Caco-2 (cell line): ENCODE results near the gene CDC6. TPM values are rescaled to one million over a fixed set of nuclear protein-coding genes. Genes with fewer than 3 reads are reported as not detected.

ENCODE experiments used
- BruUV-seq: library from RNA; stranded (reverse); fragments of 400-500 nt; replicated peaks from 2 replicates; lab custom pipeline; 2021; lab: Mats Ljungman, UMichigan
- CTCF ChIA-PET: fragments of 300-600 bp; sonication (Branson Sonifier 250); formaldehyde crosslinking; loops from one replicate; lab custom pipeline; 2022; ENCODE audit warnings: antibody characterized with exemption; lab: Charles Lee
- POLR2A ChIA-PET: fragments of 300-600 bp; sonication (Branson Sonifier 250); formaldehyde crosslinking; loops from one replicate; lab custom pipeline; 2022; ENCODE audit warnings: antibody characterized with exemption; lab: Charles Lee
- DNase-seq, 2 experiments: peaks; one replicate each; pipeline versions ENCODE4 v3.0.0 to v3.0.0-alpha.2; 2020 to 2022
- H3K27me3 ChIP-seq: replicated peaks from 2 replicates; pipeline ENCODE4 v1.6.0; 2011; ENCODE audit warnings: low read length; ENCODE audit not compliant: control insufficient read depth, insufficient read depth
- H3K36me3 ChIP-seq: 2 replicates; pipeline ENCODE4 v1.5.1; 2011; ENCODE audit warnings: low read length; ENCODE audit not compliant: control insufficient read depth, insufficient read depth
- H3K4me1 ChIP-seq: fragments of 250-450 bp; sonication (Bioruptor Pico); 2 replicates; pipeline ENCODE4 v1.5.1; 2020; ENCODE audit warnings: mild to moderate bottlenecking
- H3K4me3 ChIP-seq: 2 replicates; pipeline ENCODE4 v1.5.1; 2011; ENCODE audit warnings: low read depth, mild to moderate bottlenecking, control low read depth, low read length
- H3K9me3 ChIP-seq: fragments of 250-450 bp; sonication (Bioruptor Pico); 2 replicates; pipeline ENCODE4 v1.5.1; 2020; ENCODE audit warnings: mild to moderate bottlenecking, moderate library complexity
- H3K27ac Mint-ChIP-seq: one replicate; pipeline ENCODE4 v1.8.0; 2022; ENCODE audit warnings: mixed read lengths; ENCODE audit not compliant: unreplicated experiment
- H3K27me3 Mint-ChIP-seq: one replicate; pipeline ENCODE4 v1.8.0; 2022; ENCODE audit warnings: mixed read lengths; ENCODE audit not compliant: insufficient read depth, unreplicated experiment
- H3K36me3 Mint-ChIP-seq: one replicate; pipeline ENCODE4 v1.8.0; 2022; ENCODE audit warnings: mild to moderate bottlenecking, mixed read lengths; ENCODE audit not compliant: insufficient read depth, unreplicated experiment
- H3K4me1 Mint-ChIP-seq: one replicate; pipeline ENCODE4 v1.8.0; 2022; ENCODE audit warnings: low read depth, mixed read lengths; ENCODE audit not compliant: unreplicated experiment
- H3K4me3 Mint-ChIP-seq: one replicate; pipeline ENCODE4 v1.8.0; 2022; ENCODE audit warnings: mild to moderate bottlenecking, moderate library complexity, mixed read lengths; ENCODE audit not compliant: unreplicated experiment
- H3K9me3 Mint-ChIP-seq: one replicate; pipeline ENCODE4 v1.8.0; 2022; ENCODE audit warnings: mixed read lengths; ENCODE audit not compliant: unreplicated experiment
- intact Hi-C: fragments of 100-400 bp; cut with micrococcal nuclease; formaldehyde crosslinking; loops from one replicate; pipeline ENCODE4 v1.10.0; 2022; ENCODE audit not compliant: unreplicated experiment
- total RNA-seq: library from RNA; stranded (reverse); gene quantifications from 2 replicates; pipeline ENCODE4 v1.2.3, GENCODE V29; 2022
- TF ChIP-seq, protein P1 (sequence below), 2 experiments: fragments of 200-600 bp in 1 of 2; IDR thresholded peaks; 1 replicate in 1 of 2; 2 replicates in 1 of 2; pipeline versions ENCODE4 v1.5.1 to v1.8.0; 2011 to 2022; ENCODE audit warnings: antibody characterized with exemption in 1 of 2, control low read depth in 1 of 2, inconsistent platforms in 1 of 2, low read depth in 1 of 2, low read length in 1 of 2, mild to moderate bottlenecking in 1 of 2, moderate library complexity in 1 of 2; ENCODE audit not compliant: insufficient read depth in 1 of 2, severe bottlenecking in 1 of 2, unreplicated experiment in 1 of 2

The CDC6 gene
- total RNA-seq, 1 experiment from 2014 or later, result 96.4 TPM

DNA sequence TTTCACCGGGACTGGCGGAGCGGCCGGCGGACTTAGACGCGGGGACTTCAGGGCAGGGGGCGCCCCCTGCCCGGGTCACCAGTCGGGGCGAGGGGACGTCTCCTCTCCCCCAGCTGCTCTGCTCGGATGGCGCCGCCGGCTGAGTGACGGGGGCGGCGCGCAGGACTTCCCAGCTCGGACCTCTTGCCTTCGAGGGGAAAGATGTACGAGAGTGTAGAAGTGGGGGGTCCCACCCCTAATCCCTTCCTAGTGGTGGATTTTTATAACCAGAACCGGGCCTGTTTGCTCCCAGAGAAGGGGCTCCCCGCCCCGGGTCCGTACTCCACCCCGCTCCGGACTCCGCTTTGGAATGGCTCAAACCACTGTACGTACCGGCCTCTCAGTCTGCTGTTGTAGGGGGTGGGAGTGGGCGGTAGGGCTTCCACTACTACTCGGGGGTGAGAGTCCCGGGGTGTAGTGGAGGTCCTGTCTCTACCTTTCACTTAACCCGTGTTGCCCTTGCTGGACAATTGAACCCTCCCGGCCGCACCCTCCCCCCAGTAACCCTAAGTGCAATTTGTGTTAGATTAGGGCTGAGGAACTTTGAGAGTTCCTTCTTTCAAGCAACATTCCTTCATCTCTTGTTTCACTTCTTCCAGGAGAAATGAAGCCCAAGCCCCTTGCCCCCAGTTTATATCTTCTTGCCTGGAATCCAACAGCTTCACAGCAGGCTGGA, 55.0 kb downstream of the CDC6 start:
- Mint-ChIP-seq H3K36me3 (peaks cover 41% of the 10 kb centered on the region), H3K4me3 (peak overlapping the region; percentile 89), H3K9me3 (no peaks in the 10 kb centered on the region), H3K27me3 (no peaks in the 10 kb centered on the region), H3K4me1 (peaks cover 37% of the 10 kb centered on the region), H3K27ac (peak overlapping the region; percentile 50)
- Histone ChIP-seq H3K4me3 (peak overlapping the region; percentile 80), H3K4me1 (peaks cover 43% of the 10 kb centered on the region), H3K9me3 (no peaks in the 10 kb centered on the region), H3K36me3 (no peaks in the 10 kb centered on the region), H3K27me3 (no peaks in the 10 kb centered on the region)
- intact Hi-C loops, result no loop called here
- ChIA-PET CTCF (interaction anchor here (0.7 to 2.4 kb wide), 5 partner anchors 13 to 75 kb away, joined by 3 to 13 read pairs (median 4); partner anchors contain the start of gene TOP2A), POLR2A (no interaction called here)
- no peak for DNase-seq
- BruUV-seq, result no TSS peak
- TF ChIP-seq, protein P1, sequence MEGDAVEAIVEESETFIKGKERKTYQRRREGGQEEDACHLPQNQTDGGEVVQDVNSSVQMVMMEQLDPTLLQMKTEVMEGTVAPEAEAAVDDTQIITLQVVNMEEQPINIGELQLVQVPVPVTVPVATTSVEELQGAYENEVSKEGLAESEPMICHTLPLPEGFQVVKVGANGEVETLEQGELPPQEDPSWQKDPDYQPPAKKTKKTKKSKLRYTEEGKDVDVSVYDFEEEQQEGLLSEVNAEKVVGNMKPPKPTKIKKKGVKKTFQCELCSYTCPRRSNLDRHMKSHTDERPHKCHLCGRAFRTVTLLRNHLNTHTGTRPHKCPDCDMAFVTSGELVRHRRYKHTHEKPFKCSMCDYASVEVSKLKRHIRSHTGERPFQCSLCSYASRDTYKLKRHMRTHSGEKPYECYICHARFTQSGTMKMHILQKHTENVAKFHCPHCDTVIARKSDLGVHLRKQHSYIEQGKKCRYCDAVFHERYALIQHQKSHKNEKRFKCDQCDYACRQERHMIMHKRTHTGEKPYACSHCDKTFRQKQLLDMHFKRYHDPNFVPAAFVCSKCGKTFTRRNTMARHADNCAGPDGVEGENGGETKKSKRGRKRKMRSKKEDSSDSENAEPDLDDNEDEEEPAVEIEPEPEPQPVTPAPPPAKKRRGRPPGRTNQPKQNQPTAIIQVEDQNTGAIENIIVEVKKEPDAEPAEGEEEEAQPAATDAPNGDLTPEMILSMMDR (IDR thresholded peaks at IDR 0.05; ENCODE audit: insufficient read depth in 1 of 2, low read depth in 1 of 2, low read length in 1 of 2, severe bottlenecking in 1 of 2, unreplicated experiment in 1 of 2), result peak in 1 of 2 experiments; percentile 19

DNA sequence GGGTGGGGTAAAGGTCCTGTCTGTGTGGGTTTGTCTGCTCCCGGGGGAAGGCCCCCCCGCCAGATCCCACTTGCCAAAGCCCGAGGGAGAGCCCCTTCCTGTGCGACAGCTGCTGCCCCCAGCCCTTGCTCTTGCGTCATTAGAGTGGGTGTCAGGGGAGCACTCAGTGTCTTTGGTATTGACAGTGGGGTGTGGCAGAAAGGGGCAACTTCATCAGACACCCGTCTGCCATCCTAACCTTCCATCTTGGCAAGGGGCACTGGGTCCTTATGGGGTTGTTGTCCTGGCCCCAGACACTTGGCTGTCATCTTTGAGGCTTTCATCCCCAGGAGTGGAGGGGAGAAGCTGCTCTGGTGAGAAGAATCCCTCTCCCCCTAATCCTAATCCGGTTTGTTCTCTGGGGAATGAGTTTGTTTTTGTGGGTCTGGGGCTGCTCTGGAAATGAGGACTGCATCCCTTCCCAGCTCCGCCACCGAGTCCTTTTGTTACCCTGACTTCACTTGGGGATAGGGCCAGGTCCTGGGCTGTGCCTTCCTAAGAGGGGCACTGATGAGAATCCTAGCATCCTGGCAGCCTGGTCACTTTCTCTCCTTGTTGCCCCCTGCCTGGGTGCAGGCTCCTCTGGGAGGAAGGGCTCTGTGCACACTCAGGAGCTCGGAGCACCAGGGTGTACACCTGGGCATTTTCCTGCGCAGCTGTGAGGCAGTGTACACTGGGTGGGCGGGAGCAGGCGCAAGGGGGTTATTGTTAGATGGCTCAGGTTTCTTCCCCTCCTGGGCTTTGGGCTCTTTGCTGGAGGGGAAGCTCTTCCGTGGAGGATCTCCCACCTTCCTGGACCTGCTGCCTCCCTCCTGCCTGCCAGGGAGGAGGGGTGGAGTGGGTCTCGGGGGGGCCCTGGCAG, 55.8 kb downstream of the CDC6 start:
- Mint-ChIP-seq H3K36me3 (peaks cover 41% of the 10 kb centered on the region), H3K4me1 (peaks cover 37% of the 10 kb centered on the region), H3K4me3 (peak overlapping the region; percentile 89), H3K9me3 (no peaks in the 10 kb centered on the region), H3K27ac (peak overlapping the region; percentile 50), H3K27me3 (no peaks in the 10 kb centered on the region)
- TF ChIP-seq, protein P1 (IDR thresholded peaks at IDR 0.05; ENCODE audit: insufficient read depth in 1 of 2, low read depth in 1 of 2, low read length in 1 of 2, severe bottlenecking in 1 of 2, unreplicated experiment in 1 of 2), result no peak
- no peaks in the 10 kb centered on the region for H3K9me3 ChIP-seq
- CTCF ChIA-PET, result interaction anchor here (2.9 kb wide), 1 partner anchor 12 kb away, joined by 39 read pairs; no protein-coding TSS in a partner anchor
- H3K4me1 ChIP-seq, result peaks cover 43% of the 10 kb centered on the region
- POLR2A ChIA-PET, result interaction anchor here (0.5 kb wide), 1 partner anchor 38 kb away, joined by 3 read pairs; no protein-coding TSS in a partner anchor
- no peak for DNase-seq
- intact Hi-C loops, result no loop called here
- peak overlapping the region; percentile 80 for H3K4me3 ChIP-seq
- no peaks in the 10 kb centered on the region; the same call in 1 of the 2 replicates for H3K36me3 ChIP-seq
- BruUV-seq, result TSS peak; percentile 24
- H3K27me3 ChIP-seq, result no peaks in the 10 kb centered on the region
